Right atrium auricular region (tissue), 2 donors: ENCODE results near the gene METTL14. TPM values are rescaled to one million over a fixed set of nuclear protein-coding genes. Genes with fewer than 3 reads are reported as not detected.

Experiments
- DNase-seq: peaks from one replicate; pipeline ENCODE4 v3.0.0-alpha.2; 2019; ENCODE audit warnings: low spot score
- H3K27ac ChIP-seq, 2 donors: fragments of 200-600 bp; sonication (generic); 1 replicate in 1 of 2; 2 replicates in 1 of 2; pipeline ENCODE4 v1.5.1; 2016 to 2019
- H3K27me3 ChIP-seq, 2 donors: fragments of 200-600 bp; sonication (generic); one replicate each; pipeline versions ENCODE4 v1.5.1 to v1.6.0; 2017 to 2019
- H3K36me3 ChIP-seq: fragments of 200-600 bp; sonication (generic); one replicate; pipeline ENCODE4 v1.5.1; 2016
- H3K4me1 ChIP-seq, 2 donors: fragments of 200-600 bp; sonication (generic); one replicate each; pipeline versions ENCODE4 v1.5.1 to v1.6.0; 2017 to 2019
- H3K4me3 ChIP-seq, 2 donors: fragments of 200-600 bp; sonication (generic); 1 replicate in 1 of 2; 2 replicates in 1 of 2; pipeline ENCODE4 v1.5.1; 2017 to 2019; ENCODE audit warnings: mild to moderate bottlenecking in 1 of 2, moderate library complexity in 1 of 2
- H3K9me3 ChIP-seq, 2 donors: fragments of 200-600 bp; sonication (generic); one replicate each; pipeline ENCODE4 v1.5.1; 2019
- total RNA-seq, 2 donors: library from RNA; depleted of rRNA; stranded (reverse); fragments of >200 nt; gene quantifications; one replicate each; pipeline ENCODE4 v1.1.0, GENCODE V29; 2016
- TF ChIP-seq, protein P1 (sequence below), 2 donors: fragments of 200-600 bp; sonication (generic); IDR thresholded peaks; one replicate each; pipeline ENCODE4 v1.5.1; 2019; ENCODE audit warnings: antibody characterized with exemption in 2 of 2

Gene METTL14
- total RNA-seq, 2 donors from 2014 or later = 20.3 to 21.7 TPM

DNA sequence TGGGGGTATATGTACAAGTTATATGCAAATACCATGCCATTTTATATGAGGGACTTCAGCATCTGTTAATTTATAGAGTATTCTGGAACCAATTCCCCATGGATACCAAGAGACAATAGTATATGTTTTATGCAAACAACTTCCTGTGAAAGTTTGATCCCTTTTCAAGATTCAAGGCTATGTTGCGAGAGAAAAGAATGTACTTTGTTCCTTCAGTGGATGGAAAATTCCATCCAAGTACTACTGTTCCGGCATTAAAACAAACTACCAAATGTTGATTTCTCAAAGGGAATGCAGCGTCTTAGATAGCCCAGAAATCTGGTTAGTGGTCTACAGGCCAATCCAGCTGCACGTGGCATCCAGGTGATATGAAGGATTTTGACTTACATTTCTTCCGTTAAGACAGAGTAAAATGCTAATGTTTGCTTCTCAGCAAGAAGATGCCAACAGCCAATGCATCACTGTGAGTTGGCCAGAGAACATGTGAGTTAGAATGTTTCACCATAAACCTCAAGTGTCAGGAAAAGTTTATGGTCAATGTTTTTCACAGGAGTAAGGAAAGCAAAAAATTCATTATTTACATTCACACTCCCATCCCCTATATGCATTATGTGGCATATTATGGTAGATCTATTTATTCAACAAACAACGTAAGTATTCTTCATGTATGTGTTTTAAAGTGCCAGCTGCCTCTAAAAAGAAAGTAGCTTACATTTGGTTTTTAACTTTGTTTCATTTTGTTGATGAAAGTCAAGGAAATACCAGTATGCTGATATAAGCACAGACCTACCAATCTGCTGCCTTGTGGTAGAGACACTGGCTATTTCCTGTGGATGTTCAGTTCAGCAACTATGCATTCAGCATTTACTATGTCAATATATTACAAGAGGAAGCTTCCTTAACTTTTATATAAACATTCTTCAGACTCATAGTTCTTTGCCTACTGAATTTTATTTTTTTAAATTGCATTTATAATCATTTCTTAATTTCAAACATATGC is 44.4 kb downstream of the METTL14 start:
- Histone ChIP-seq H3K27ac (no peak overlapping the region), H3K4me1 (no peaks in the 10 kb centered on the region), H3K36me3 (peaks cover 77% of the 10 kb centered on the region), H3K4me3 (no peak overlapping the region), H3K9me3 (no peaks in the 10 kb centered on the region), H3K27me3 (no peaks in the 10 kb centered on the region)
- no peak for DNase-seq
- TF ChIP-seq, protein P1, sequence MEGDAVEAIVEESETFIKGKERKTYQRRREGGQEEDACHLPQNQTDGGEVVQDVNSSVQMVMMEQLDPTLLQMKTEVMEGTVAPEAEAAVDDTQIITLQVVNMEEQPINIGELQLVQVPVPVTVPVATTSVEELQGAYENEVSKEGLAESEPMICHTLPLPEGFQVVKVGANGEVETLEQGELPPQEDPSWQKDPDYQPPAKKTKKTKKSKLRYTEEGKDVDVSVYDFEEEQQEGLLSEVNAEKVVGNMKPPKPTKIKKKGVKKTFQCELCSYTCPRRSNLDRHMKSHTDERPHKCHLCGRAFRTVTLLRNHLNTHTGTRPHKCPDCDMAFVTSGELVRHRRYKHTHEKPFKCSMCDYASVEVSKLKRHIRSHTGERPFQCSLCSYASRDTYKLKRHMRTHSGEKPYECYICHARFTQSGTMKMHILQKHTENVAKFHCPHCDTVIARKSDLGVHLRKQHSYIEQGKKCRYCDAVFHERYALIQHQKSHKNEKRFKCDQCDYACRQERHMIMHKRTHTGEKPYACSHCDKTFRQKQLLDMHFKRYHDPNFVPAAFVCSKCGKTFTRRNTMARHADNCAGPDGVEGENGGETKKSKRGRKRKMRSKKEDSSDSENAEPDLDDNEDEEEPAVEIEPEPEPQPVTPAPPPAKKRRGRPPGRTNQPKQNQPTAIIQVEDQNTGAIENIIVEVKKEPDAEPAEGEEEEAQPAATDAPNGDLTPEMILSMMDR (IDR thresholded peaks at IDR 0.05) = no peak

DNA sequence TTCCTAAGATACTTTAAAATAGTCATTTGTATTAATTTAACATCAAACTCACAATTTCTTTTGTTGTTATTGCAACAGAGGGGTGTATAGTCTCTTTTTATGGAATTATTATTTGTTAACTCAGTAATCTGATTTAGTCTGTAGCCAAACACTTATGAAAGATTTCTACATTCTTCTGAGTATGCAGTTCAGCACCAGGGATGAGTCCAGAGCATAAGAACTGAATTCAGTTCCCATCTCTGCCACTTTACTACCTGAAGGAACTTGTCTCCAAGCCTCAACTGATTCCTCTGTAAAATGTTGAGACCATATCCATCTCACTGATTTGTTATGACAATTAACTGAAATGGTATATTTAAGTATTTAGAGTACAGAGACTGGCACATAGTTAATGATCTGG is 45.5 kb downstream of the METTL14 start:
- Histone ChIP-seq H3K36me3 (peaks cover 67% of the 10 kb centered on the region), H3K4me3 (no peak overlapping the region), H3K4me1 (no peaks in the 10 kb centered on the region), H3K27ac (no peak overlapping the region), H3K27me3 (no peaks in the 10 kb centered on the region), H3K9me3 (no peaks in the 10 kb centered on the region)
- no peak for DNase-seq
- TF ChIP-seq, protein P1 (IDR thresholded peaks at IDR 0.05) = no peak

- TF ChIP-seq, protein P1 (IDR thresholded peaks at IDR 0.05) = no peak
- Histone ChIP-seq H3K27ac (no peak overlapping the region), H3K9me3 (no peaks in the 10 kb centered on the region), H3K27me3 (no peaks in the 10 kb centered on the region), H3K36me3 (peaks cover 69% of the 10 kb centered on the region), H3K4me1 (no peaks in the 10 kb centered on the region), H3K4me3 (no peak overlapping the region)
- DNase-seq = no peak
Measured at GRCh38 chr4:118732591-118733330, 47.6 kb downstream of the METTL14 start.

- peaks cover 71% of the 10 kb centered on the region for H3K36me3 ChIP-seq
- H3K4me1 ChIP-seq = no peaks in the 10 kb centered on the region
- H3K4me3 ChIP-seq = no peak overlapping the region
- H3K9me3 ChIP-seq = no peaks in the 10 kb centered on the region
- H3K27ac ChIP-seq = no peak overlapping the region
- TF ChIP-seq, protein P1 (IDR thresholded peaks at IDR 0.05) = no peak
- no peaks in the 10 kb centered on the region for H3K27me3 ChIP-seq
- DNase-seq = no peak
Measured at GRCh38 chr4:118734491-118735205, 49.5 kb downstream of the METTL14 start.

DNA sequence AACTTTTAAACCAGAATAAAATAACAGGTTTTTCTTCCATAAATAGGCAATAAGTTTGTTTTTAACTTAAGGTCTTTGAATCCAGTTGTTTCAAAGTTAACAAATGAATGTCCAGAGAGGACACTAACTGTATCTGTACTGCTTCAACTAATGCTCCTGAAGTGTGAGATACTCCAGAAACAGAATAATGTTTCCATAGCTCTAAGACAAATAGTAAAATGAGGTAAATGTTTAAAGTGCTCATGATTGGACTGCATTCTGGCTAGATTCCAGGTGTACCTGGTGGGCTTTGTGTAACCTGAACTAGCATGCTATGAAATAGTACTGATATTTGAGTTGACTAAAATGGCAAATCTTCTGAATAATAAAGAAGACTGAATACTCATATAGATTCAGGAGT is 51.7 kb downstream of the METTL14 start:
- peaks cover 62% of the 10 kb centered on the region for H3K36me3 ChIP-seq
- TF ChIP-seq, protein P1 (IDR thresholded peaks at IDR 0.05) = no peak

More for the DNA sequence above, 51.7 kb downstream of the METTL14 start:
- no peaks in the 10 kb centered on the region for H3K9me3 ChIP-seq
- no peaks in the 10 kb centered on the region for H3K27me3 ChIP-seq
- H3K27ac ChIP-seq = no peak overlapping the region
- no peak overlapping the region for H3K4me3 ChIP-seq
- peaks cover 0 to 9% of the 10 kb centered on the region in 2 donors for H3K4me1 ChIP-seq
- DNase-seq = no peak
